ENCODE measurements around the gene DDX39A.
"Not testable (repeated sequence)": the region's sequence is repeated elsewhere in the genome, so short reads cannot be mapped to it uniquely, and the experiment has no call there.

Gene DDX39A

GRCh38 chr19:14381689-14382474 is 37.3 kb downstream of the DDX39A start:
- H3K4me3 ChIP-seq (ENCODE audit: control insufficient read depth, low read depth, low read length) = peak overlapping the region; percentile 56
- no peak for TF ChIP-seq CTCF (IDR thresholded peaks at IDR 0.05; ENCODE audit: control insufficient read depth, insufficient read depth, low read depth, low read length, missing control alignments)
- no peak for DNase-seq (ENCODE audit: low read depth)

- DNase-seq (ENCODE audit: low read depth) = no peak
- H3K4me3 ChIP-seq (ENCODE audit: control insufficient read depth, low read depth, low read length) = no peak overlapping the region
- TF ChIP-seq CTCF (IDR thresholded peaks at IDR 0.05; ENCODE audit: control insufficient read depth, insufficient read depth, low read depth, low read length, missing control alignments) = no peak
Observed at GRCh38 chr19:14379294-14380065, 39.7 kb downstream of the DDX39A start.

- no peak for DNase-seq (ENCODE audit: low read depth)
- no peak for TF ChIP-seq CTCF (IDR thresholded peaks at IDR 0.05; ENCODE audit: control insufficient read depth, insufficient read depth, low read depth, low read length, missing control alignments)
- no peak overlapping the region for H3K4me3 ChIP-seq (ENCODE audit: control insufficient read depth, low read depth, low read length)
Observed at GRCh38 chr19:14378890-14379289, 40.3 kb downstream of the DDX39A start.

- no peak overlapping the region for H3K4me3 ChIP-seq (ENCODE audit: control insufficient read depth, low read depth, low read length)
- TF ChIP-seq CTCF (IDR thresholded peaks at IDR 0.05; ENCODE audit: control insufficient read depth, insufficient read depth, low read depth, low read length, missing control alignments) = no peak
- DNase-seq (ENCODE audit: low read depth) = no peak
Observed at GRCh38 chr19:14377883-14378328, 41.2 kb downstream of the DDX39A start.

- TF ChIP-seq CTCF (IDR thresholded peaks at IDR 0.05; ENCODE audit: control insufficient read depth, insufficient read depth, low read depth, low read length, missing control alignments) = no peak
- H3K4me3 ChIP-seq (ENCODE audit: control insufficient read depth, low read depth, low read length) = no peak overlapping the region
- no peak for DNase-seq (ENCODE audit: low read depth)
Observed at GRCh38 chr19:14375582-14376291, 43.4 kb downstream of the DDX39A start.

GRCh38 chr19:14375055-14375581 is 44.0 kb downstream of the DDX39A start:
- no peak for DNase-seq (ENCODE audit: low read depth)
- no peak for TF ChIP-seq CTCF (IDR thresholded peaks at IDR 0.05; ENCODE audit: control insufficient read depth, insufficient read depth, low read depth, low read length, missing control alignments)
- H3K4me3 ChIP-seq (ENCODE audit: control insufficient read depth, low read depth, low read length) = no peak overlapping the region

- not testable (repeated sequence) for H3K4me3 ChIP-seq (ENCODE audit: control insufficient read depth, low read depth, low read length); DNase-seq (ENCODE audit: low read depth)
Observed at GRCh38 chr19:14374313-14374712, 44.8 kb downstream of the DDX39A start.

GRCh38 chr19:14372384-14373077 is 46.6 kb downstream of the DDX39A start:
- DNase-seq (ENCODE audit: low read depth); H3K4me3 ChIP-seq (ENCODE audit: control insufficient read depth, low read depth, low read length): not testable (repeated sequence)
